Stomach smooth muscle (tissue), 2 donors: ENCODE results near the gene DTX3L.

Source experiments
- H3K27ac ChIP-seq: one replicate; pipeline ENCODE4 v1.7.0; 2013; ENCODE audit warnings: mild to moderate bottlenecking, low read length, inconsistent platforms
- H3K27me3 ChIP-seq, 2 donors: one replicate each; pipeline ENCODE4 v1.7.0; 2013; ENCODE audit warnings: low read length in 2 of 2; ENCODE audit not compliant: insufficient read depth in 2 of 2, control insufficient read depth in 1 of 2
- H3K36me3 ChIP-seq, 2 donors: one replicate each; pipeline ENCODE4 v1.7.0; 2013; ENCODE audit warnings: low read length in 2 of 2; ENCODE audit not compliant: control insufficient read depth in 2 of 2, insufficient read depth in 2 of 2
- H3K4me1 ChIP-seq: one replicate; pipeline ENCODE4 v1.7.0; 2013; ENCODE audit warnings: low read length; ENCODE audit not compliant: control insufficient read depth, insufficient read depth
- H3K4me3 ChIP-seq, 2 donors: one replicate each; pipeline ENCODE4 v1.7.0; 2013; ENCODE audit warnings: low read length in 2 of 2
- H3K9ac ChIP-seq, 2 donors: one replicate each; pipeline ENCODE4 v1.7.0; 2013; ENCODE audit warnings: low read length in 2 of 2, mild to moderate bottlenecking in 1 of 2
- H3K9me3 ChIP-seq, 2 donors: one replicate each; pipeline ENCODE4 v1.7.0; 2013; ENCODE audit warnings: low read length in 2 of 2; ENCODE audit not compliant: control insufficient read depth in 2 of 2
- donor health status: healthy.
- donor health status: Pancreatic carcinoma.

The DTX3L gene

DNA sequence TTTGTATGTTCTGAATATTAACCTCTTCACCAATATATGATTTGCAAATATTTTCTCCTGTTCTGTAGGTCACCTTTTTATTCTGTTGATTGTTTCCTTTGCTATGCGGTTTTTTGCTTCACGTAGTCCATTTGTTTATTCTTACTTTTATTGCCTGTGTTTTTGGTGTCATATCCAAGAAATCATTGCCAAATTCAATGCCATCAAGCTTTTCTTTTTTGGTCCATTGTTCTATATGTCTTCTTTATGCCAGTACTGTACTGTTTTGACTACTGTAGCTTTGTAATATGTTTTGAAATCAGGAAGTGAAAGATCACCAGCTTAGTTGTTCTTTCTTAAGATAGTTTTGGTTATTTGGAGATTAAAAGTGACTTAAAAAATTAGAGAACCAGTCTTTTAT is 17.5 kb downstream of the DTX3L start:
- Histone ChIP-seq H3K36me3 (no peaks in the 10 kb centered on the region), H3K4me3 (no peak overlapping the region), H3K4me1 (no peaks in the 10 kb centered on the region), H3K9me3 (peaks cover 3 to 7% of the 10 kb centered on the region in 2 donors), H3K27me3 (peaks cover 0 to 3% of the 10 kb centered on the region in 2 donors), H3K27ac (no peak overlapping the region), H3K9ac (no peak overlapping the region)

- Histone ChIP-seq H3K4me3 (no peak overlapping the region), H3K27me3 (peaks cover 0 to 3% of the 10 kb centered on the region in 2 donors), H3K36me3 (no peaks in the 10 kb centered on the region), H3K9me3 (peaks cover 3 to 7% of the 10 kb centered on the region in 2 donors), H3K9ac (no peak overlapping the region), H3K4me1 (no peaks in the 10 kb centered on the region), H3K27ac (no peak overlapping the region)
Observed at GRCh38 chr3:122582390-122582789, 18.3 kb downstream of the DTX3L start.

DNA sequence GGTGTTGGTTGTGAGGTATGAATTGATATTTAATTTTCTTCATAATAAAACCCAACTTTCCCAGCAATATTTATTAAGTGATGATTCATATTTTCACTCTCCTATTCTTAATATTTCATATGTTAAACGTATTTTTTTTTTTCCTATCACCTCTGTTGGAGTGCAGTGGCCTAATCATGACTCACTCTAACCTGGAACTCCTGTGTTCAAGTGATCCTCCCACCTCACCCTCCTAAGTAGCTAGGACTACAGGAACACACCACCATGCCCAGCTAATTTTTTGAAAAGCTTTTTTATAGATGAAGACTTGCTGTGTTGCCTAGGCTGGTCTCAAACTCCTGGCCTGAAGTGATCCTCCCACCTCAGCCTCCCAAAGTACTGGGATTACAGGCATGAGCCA is 22.0 kb downstream of the DTX3L start:
- Histone ChIP-seq H3K27me3 (no peaks in the 10 kb centered on the region), H3K9ac (no peak overlapping the region), H3K4me1 (no peaks in the 10 kb centered on the region), H3K4me3 (no peak overlapping the region), H3K36me3 (no peaks in the 10 kb centered on the region), H3K9me3 (peaks cover 3 to 7% of the 10 kb centered on the region in 2 donors), H3K27ac (no peak overlapping the region)

GRCh38 chr3:122586773-122587485 is 22.8 kb downstream of the DTX3L start:
- peaks cover 3 to 6% of the 10 kb centered on the region in 2 donors for H3K9me3 ChIP-seq
- no peak overlapping the region for H3K9ac ChIP-seq
- H3K4me3 ChIP-seq: no peak overlapping the region
- H3K27ac ChIP-seq: no peak overlapping the region
- H3K36me3 ChIP-seq: no peaks in the 10 kb centered on the region
- no peaks in the 10 kb centered on the region for H3K27me3 ChIP-seq
- H3K4me1 ChIP-seq: no peaks in the 10 kb centered on the region

DNA sequence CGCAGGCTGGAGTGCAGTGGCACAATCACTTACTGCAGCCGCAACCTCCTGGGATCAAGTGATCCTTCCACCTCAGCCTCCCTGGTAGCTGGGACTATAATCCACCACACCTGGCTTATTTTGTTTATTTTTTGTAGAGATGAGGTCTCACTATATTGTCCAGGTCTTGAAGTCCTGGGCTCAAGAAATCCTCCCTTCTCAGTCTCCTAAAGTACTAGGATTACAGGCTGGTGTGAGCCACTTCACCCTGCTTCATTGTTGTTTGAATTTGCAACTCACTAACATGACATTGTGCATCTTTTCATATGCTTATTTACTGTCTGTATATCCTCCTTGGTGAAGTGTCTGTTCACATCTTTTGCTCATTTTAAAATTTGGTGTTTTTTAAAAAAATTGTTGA is 23.4 kb downstream of the DTX3L start:
- H3K9me3 ChIP-seq: peaks cover 0 to 3% of the 10 kb centered on the region in 2 donors
- no peaks in the 10 kb centered on the region for H3K36me3 ChIP-seq
- H3K4me3 ChIP-seq: no peak overlapping the region
- no peaks in the 10 kb centered on the region for H3K27me3 ChIP-seq
- no peak overlapping the region for H3K27ac ChIP-seq
- no peaks in the 10 kb centered on the region for H3K4me1 ChIP-seq
- H3K9ac ChIP-seq: no peak overlapping the region

DNA sequence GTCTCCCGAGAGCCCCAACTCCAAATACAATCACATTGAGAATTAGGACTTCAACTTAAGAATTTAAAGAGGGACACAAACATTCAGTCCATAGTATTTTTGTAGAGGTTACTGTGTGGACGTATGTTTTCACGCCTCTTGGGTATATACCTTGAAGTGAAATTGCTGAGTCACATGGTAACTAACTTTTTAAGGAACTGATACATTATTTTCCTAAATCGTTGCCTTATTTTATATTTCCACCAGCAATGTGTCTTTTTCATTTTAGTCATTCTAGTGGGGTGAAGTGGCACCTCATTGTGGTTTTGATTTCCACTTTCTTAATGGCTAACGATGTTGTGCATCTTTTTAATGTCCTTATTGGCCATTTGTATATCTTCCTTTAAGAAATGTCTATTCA is 25.2 kb downstream of the DTX3L start:
- H3K36me3 ChIP-seq: no peaks in the 10 kb centered on the region
- no peaks in the 10 kb centered on the region for H3K27me3 ChIP-seq
- no peak overlapping the region for H3K9ac ChIP-seq
- H3K4me1 ChIP-seq: no peaks in the 10 kb centered on the region
- no peaks in the 10 kb centered on the region for H3K9me3 ChIP-seq
- H3K4me3 ChIP-seq: no peak overlapping the region
- H3K27ac ChIP-seq: no peak overlapping the region

- Histone ChIP-seq H3K9ac (no peak overlapping the region), H3K4me3 (no peak overlapping the region), H3K27ac (no peak overlapping the region), H3K9me3 (no peaks in the 10 kb centered on the region), H3K4me1 (no peaks in the 10 kb centered on the region), H3K27me3 (no peaks in the 10 kb centered on the region), H3K36me3 (no peaks in the 10 kb centered on the region)
Observed at GRCh38 chr3:122590610-122591009, 26.5 kb downstream of the DTX3L start.

- no peaks in the 10 kb centered on the region for H3K9me3 ChIP-seq
Observed at GRCh38 chr3:122594025-122594424, 29.9 kb downstream of the DTX3L start.

GRCh38 chr3:122598151-122598550 is 34.0 kb downstream of the DTX3L start:
- H3K4me3 ChIP-seq: no peak overlapping the region

More at GRCh38 chr3:122594025-122594424, 29.9 kb downstream of the DTX3L start:
- Histone ChIP-seq H3K27ac (no peak overlapping the region), H3K36me3 (no peaks in the 10 kb centered on the region), H3K9ac (no peak overlapping the region), H3K27me3 (no peaks in the 10 kb centered on the region), H3K4me1 (no peaks in the 10 kb centered on the region), H3K4me3 (no peak overlapping the region)

GRCh38 chr3:122598556-122598955 is 34.4 kb downstream of the DTX3L start:
- H3K36me3 ChIP-seq: no peaks in the 10 kb centered on the region
- no peaks in the 10 kb centered on the region for H3K4me1 ChIP-seq
- no peak overlapping the region for H3K27ac ChIP-seq
- H3K9me3 ChIP-seq: no peaks in the 10 kb centered on the region
- H3K4me3 ChIP-seq: no peak overlapping the region
- no peak overlapping the region for H3K9ac ChIP-seq
- no peaks in the 10 kb centered on the region for H3K27me3 ChIP-seq

More at GRCh38 chr3:122598151-122598550, 34.0 kb downstream of the DTX3L start:
- Histone ChIP-seq H3K27me3 (no peaks in the 10 kb centered on the region), H3K4me1 (no peaks in the 10 kb centered on the region), H3K9me3 (no peaks in the 10 kb centered on the region), H3K36me3 (no peaks in the 10 kb centered on the region), H3K9ac (no peak overlapping the region), H3K27ac (no peak overlapping the region)

DNA sequence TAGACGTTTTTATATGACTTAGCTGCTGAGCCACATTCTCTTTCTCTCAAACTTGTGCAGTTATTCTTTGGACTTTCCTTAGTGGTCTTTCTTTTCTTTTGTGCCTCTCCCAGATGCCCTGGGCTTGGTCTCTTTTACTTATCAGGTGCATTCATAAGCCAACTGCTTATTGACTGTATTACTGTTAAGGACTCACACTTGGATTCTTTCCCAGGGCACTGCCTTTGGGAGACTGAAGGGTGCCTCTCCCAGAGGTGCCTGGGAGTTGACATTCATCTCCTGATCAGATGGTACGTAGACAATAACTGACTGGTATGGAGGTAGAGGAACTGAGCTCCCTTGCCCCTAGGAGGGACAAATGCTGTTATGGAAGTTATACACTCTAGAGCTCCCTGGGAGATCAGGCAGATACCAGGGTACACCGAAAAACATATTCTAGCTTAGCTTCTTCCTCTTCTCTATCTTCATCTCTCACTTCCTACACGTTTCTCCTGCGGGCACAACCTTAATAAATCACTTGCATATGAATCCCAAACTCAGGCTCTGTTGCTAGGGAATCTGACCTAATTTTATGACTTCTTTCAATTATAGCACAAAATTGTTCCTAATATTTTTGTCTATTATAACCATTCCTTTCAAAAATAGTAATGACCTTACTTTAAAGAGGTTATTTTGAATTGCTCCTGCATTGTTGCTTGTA is 38.0 kb downstream of the DTX3L start:
- Histone ChIP-seq H3K36me3 (no peaks in the 10 kb centered on the region), H3K4me3 (no peak overlapping the region), H3K4me1 (no peaks in the 10 kb centered on the region), H3K9me3 (no peaks in the 10 kb centered on the region), H3K9ac (no peak overlapping the region), H3K27me3 (no peaks in the 10 kb centered on the region), H3K27ac (no peak overlapping the region)
